Measurements from ENCODE around the gene ZNF787. TPM values are rescaled to one million over a fixed set of nuclear protein-coding genes. Genes with fewer than 3 reads are reported as not detected.

The ZNF787 gene
- total and polyA plus RNA-seq, 4 donors: 2.9 to 23.6 (median 18.8) TPM

DNA sequence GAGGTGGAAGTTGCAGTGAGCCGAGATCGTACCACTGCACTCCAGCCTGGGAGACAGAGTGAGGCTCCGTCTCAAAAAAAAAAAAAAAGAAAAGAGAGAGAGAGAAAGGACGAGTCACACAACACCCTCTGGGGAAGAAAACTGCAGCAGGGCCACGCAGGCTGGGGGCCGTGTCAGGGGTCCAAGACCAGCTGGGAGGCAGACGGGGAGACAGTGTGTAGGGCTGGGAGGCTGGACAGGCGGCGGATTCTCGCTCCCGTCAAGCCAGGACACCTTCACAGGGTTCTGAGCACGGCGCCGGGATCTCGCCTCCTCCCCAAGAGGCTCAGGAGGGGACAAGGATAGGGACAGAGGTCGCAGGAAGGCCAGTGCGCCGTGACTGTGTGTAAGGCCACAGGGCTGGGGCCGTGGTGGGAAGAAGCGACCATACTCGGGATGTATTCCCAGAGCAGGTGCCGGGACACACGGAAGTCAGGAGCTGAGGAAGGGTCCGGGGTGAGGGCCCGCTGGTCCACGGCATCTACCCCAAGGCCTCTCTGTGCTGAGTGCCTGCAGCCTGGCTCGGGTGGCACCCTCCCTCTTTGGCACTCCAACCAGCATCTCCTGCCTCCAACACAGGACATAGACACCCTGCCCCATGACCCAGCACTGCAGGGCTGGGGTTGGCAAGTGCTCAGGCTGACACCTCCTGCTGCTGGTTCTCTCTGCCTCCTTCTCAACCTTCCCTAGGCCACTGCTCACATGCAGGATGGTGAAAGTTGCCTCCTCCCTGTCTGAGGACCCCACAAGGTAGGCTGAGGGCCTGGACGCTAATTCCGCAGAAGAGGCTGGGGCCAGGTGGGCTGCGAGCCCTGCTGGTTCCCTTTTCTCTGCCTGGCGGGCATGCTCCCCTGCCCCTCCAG is 21.2 kb downstream of the ZNF787 start (continued):
- TF ChIP-seq, protein P1, sequence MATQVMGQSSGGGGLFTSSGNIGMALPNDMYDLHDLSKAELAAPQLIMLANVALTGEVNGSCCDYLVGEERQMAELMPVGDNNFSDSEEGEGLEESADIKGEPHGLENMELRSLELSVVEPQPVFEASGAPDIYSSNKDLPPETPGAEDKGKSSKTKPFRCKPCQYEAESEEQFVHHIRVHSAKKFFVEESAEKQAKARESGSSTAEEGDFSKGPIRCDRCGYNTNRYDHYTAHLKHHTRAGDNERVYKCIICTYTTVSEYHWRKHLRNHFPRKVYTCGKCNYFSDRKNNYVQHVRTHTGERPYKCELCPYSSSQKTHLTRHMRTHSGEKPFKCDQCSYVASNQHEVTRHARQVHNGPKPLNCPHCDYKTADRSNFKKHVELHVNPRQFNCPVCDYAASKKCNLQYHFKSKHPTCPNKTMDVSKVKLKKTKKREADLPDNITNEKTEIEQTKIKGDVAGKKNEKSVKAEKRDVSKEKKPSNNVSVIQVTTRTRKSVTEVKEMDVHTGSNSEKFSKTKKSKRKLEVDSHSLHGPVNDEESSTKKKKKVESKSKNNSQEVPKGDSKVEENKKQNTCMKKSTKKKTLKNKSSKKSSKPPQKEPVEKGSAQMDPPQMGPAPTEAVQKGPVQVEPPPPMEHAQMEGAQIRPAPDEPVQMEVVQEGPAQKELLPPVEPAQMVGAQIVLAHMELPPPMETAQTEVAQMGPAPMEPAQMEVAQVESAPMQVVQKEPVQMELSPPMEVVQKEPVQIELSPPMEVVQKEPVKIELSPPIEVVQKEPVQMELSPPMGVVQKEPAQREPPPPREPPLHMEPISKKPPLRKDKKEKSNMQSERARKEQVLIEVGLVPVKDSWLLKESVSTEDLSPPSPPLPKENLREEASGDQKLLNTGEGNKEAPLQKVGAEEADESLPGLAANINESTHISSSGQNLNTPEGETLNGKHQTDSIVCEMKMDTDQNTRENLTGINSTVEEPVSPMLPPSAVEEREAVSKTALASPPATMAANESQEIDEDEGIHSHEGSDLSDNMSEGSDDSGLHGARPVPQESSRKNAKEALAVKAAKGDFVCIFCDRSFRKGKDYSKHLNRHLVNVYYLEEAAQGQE (IDR thresholded peaks at IDR 0.05): no peak
- TF ChIP-seq JUND (IDR thresholded peaks at IDR 0.05): no peak
- no peak for TF ChIP-seq RAD21 (IDR thresholded peaks at IDR 0.05)
- no peak for TF ChIP-seq GABPA (IDR thresholded peaks at IDR 0.05 in 1 of 2, conservative IDR thresholded peaks at IDR 0.05 in 1 of 2)
- TF ChIP-seq RXRA (IDR thresholded peaks at IDR 0.05): no peak
- no peak for TF ChIP-seq FOXA2 (IDR thresholded peaks at IDR 0.05)
- no peak for TF ChIP-seq HNF4A (conservative IDR thresholded peaks at IDR 0.05)

DNA sequence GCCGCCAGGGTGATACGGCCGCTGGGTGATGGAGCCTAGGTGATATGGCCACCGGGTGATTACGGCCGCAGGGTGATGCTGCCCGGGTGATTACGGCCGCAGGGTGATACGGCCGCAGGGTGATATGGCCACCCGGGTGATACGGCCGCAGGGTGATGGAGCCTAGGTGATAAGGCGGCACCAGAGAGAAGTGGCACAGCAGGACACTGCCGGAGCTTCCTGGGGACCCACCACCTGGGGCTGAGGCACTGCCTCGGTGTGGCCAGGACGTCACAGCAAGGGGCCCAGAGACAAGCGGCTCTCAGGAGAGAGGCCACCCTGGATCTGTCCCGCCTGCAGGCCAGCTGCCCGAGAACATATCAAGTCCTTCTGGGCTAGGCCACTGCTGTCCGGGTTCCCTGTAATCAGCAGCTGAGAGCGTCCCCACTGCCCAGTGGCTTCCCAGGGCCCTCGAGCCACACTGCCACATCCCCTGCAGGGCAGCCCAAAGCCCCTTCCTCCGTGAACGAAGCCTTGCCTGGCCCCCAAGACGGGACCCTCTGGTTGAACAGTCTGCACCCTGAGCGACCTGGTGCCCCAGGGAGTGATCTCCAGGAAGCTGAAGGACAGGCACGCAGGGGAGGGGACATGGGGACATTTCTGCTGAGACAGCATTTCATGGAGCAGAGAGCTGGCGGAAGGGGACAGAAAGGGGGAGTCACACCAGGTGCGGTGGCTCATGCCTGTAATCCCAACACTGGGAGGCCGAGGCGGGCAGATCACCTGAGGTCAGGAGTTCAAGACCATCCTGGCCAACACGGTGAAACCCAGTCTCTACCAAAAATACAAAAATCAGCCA is 22.1 kb downstream of the ZNF787 start:
- TF ChIP-seq FOXA2 (IDR thresholded peaks at IDR 0.05) (no peak), RAD21 (IDR thresholded peaks at IDR 0.05) (no peak), TAF1 (conservative IDR thresholded peaks at IDR 0.05) (no peak), RXRA (IDR thresholded peaks at IDR 0.05) (no peak), EGR1 (IDR thresholded peaks at IDR 0.05; ENCODE audit: low read depth in 2 of 2) (no peak), NR2F2 (IDR thresholded peaks at IDR 0.05) (no peak), JUND (IDR thresholded peaks at IDR 0.05) (no peak), HNF4A (conservative IDR thresholded peaks at IDR 0.05) (no peak), HNF4G (IDR thresholded peaks at IDR 0.05) (no peak), FOXA1 (IDR thresholded peaks at IDR 0.05) (no peak), GABPA (IDR thresholded peaks at IDR 0.05 in 1 of 2, conservative IDR thresholded peaks at IDR 0.05 in 1 of 2) (no peak), YY1 (IDR thresholded peaks at IDR 0.05) (no peak)
- TF ChIP-seq, protein P2, sequence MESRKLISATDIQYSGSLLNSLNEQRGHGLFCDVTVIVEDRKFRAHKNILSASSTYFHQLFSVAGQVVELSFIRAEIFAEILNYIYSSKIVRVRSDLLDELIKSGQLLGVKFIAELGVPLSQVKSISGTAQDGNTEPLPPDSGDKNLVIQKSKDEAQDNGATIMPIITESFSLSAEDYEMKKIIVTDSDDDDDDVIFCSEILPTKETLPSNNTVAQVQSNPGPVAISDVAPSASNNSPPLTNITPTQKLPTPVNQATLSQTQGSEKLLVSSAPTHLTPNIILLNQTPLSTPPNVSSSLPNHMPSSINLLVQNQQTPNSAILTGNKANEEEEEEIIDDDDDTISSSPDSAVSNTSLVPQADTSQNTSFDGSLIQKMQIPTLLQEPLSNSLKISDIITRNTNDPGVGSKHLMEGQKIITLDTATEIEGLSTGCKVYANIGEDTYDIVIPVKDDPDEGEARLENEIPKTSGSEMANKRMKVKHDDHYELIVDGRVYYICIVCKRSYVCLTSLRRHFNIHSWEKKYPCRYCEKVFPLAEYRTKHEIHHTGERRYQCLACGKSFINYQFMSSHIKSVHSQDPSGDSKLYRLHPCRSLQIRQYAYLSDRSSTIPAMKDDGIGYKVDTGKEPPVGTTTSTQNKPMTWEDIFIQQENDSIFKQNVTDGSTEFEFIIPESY (IDR thresholded peaks at IDR 0.05): no peak
- TF ChIP-seq, protein P3, sequence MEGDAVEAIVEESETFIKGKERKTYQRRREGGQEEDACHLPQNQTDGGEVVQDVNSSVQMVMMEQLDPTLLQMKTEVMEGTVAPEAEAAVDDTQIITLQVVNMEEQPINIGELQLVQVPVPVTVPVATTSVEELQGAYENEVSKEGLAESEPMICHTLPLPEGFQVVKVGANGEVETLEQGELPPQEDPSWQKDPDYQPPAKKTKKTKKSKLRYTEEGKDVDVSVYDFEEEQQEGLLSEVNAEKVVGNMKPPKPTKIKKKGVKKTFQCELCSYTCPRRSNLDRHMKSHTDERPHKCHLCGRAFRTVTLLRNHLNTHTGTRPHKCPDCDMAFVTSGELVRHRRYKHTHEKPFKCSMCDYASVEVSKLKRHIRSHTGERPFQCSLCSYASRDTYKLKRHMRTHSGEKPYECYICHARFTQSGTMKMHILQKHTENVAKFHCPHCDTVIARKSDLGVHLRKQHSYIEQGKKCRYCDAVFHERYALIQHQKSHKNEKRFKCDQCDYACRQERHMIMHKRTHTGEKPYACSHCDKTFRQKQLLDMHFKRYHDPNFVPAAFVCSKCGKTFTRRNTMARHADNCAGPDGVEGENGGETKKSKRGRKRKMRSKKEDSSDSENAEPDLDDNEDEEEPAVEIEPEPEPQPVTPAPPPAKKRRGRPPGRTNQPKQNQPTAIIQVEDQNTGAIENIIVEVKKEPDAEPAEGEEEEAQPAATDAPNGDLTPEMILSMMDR (IDR thresholded peaks at IDR 0.05; ENCODE audit: low read depth, low read length, missing input control): no peak
- TF ChIP-seq, protein P4, sequence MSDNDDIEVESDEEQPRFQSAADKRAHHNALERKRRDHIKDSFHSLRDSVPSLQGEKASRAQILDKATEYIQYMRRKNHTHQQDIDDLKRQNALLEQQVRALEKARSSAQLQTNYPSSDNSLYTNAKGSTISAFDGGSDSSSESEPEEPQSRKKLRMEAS (IDR thresholded peaks at IDR 0.05): no peak
- TF ChIP-seq, protein P1 (IDR thresholded peaks at IDR 0.05): no peak
- TF ChIP-seq, protein P5, sequence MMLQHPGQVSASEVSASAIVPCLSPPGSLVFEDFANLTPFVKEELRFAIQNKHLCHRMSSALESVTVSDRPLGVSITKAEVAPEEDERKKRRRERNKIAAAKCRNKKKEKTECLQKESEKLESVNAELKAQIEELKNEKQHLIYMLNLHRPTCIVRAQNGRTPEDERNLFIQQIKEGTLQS (IDR thresholded peaks at IDR 0.05): no peak
- Histone ChIP-seq H3K9me3 (ENCODE audit: control insufficient read depth in 4 of 4, low read length in 3 of 4) (no peaks in the 10 kb centered on the region), H3K9ac (ENCODE audit: low read depth in 1 of 2, low read length in 2 of 2) (no peak overlapping the region), H3K27me3 (ENCODE audit: control insufficient read depth in 4 of 4, insufficient read depth in 4 of 4, low read length in 3 of 4) (no peaks in the 10 kb centered on the region), H3K4me3 (ENCODE audit: low read depth in 1 of 3, low read length in 3 of 3) (no peak overlapping the region), H3K27ac (ENCODE audit: low read depth in 1 of 2, low read length in 2 of 2) (no peak overlapping the region), H3K36me3 (ENCODE audit: control insufficient read depth in 4 of 4, insufficient read depth in 3 of 4, low read depth in 1 of 4, low read length in 3 of 4) (peaks cover 8 to 40% (median 16%) of the 10 kb centered on the region in 4 donors), H3K4me1 (ENCODE audit: control insufficient read depth in 4 of 4, insufficient read depth in 4 of 4, low read length in 3 of 4) (peaks cover 0 to 2% (median 0%) of the 10 kb centered on the region in 4 donors)
- WGBS: 92% methylated on average over 33 of the region's 34 CpGs
- no peak for DNase-seq (ENCODE audit: low spot score)

All from liver (tissue), 9 donors.